Sciatic nerve (tissue), 2 donors: ENCODE data around the gene CROCC2. TPM values are rescaled to one million over a fixed set of nuclear protein-coding genes. Genes with fewer than 3 reads are reported as not detected.

Experiments used
- ATAC-seq: fragments of 200-7000 bp; cut with Tn5 transposase; one replicate; pipeline ENCODE4 v1.9.1; 2020; ENCODE audit warnings: mild to moderate bottlenecking, moderate library complexity
- DNase-seq: peaks from one replicate; pipeline ENCODE4 v3.0.0-alpha.2; 2020; ENCODE audit warnings: low spot score
- intact Hi-C: fragments of 100-400 bp; cut with DNase I; formaldehyde crosslinking; loops from one replicate; pipeline ENCODE4 v1.14.2; 2022
- total RNA-seq: library from RNA; stranded (reverse); fragmentation: NEBNext Ultra II Directional; extraction: Animal tissue kit (Norgen Biotek cat#: 25700); gene quantifications from one replicate; pipeline ENCODE4 v1.2.1, GENCODE V29; 2021
- donor health status: DM: no; HTN: no; CAD: no.
- donor health status: DM: no; HTN: no; CAD: no.

CROCC2 gene
- total RNA-seq, 1 donor from 2014 or later = 0.18 TPM

DNA sequence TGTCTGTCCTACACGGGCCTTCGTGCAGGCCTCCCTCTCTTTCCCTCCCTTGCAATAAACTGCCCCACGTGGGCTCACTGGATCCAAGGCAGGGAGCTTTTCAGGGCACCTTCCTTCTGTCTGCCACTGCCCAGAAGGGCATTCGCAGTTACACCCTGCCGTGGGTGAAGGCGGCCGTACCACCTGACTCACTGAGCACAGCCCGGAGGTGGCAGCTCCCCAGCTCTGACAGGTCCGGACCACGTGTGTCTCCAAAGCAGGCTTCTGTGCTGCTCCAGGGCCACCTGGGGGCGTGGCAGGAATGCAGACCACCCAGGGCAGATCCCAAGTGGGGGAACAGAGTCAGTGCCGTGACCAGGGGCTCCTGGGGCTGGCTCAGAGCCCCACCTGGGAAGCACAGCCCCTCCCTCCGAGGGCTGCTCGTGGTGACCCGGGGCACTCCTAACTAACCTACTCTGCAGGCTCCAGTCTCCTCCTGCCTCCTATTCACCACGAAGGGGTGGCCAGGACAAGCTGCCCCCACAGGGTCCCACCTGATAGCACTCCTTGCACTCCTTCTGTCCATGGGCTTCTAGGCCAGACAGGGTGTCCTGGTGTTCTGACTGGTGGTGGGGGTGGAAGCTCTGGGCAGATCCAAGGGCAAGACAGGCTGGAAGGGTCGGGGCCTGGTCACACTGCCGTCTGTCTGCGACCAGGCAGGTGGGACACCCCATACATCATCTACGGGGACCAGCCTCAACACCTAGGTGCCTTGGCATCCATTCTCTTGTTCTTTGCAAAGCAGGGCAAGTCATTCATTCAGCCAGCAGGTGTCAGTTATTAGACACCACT lies 102.0 kb downstream of the CROCC2 start:
- peak; percentile 7 for ATAC-seq
- intact Hi-C loops = no loop called here
- peak; percentile 53 for DNase-seq

GRCh38 chr2:241008711-241009121 lies 102.6 kb downstream of the CROCC2 start:
- intact Hi-C loops = no loop called here
- no peak for DNase-seq
- no peak for ATAC-seq

- no peak for DNase-seq
- peak; percentile 10 for ATAC-seq
- intact Hi-C loops = no loop called here
Measured at GRCh38 chr2:241009191-241009590, 103.1 kb downstream of the CROCC2 start.

GRCh38 chr2:241009601-241010530 lies 103.7 kb downstream of the CROCC2 start:
- DNase-seq (peak; percentile 63), ATAC-seq (peak; percentile 70)
- intact Hi-C loops = no loop called here

DNA sequence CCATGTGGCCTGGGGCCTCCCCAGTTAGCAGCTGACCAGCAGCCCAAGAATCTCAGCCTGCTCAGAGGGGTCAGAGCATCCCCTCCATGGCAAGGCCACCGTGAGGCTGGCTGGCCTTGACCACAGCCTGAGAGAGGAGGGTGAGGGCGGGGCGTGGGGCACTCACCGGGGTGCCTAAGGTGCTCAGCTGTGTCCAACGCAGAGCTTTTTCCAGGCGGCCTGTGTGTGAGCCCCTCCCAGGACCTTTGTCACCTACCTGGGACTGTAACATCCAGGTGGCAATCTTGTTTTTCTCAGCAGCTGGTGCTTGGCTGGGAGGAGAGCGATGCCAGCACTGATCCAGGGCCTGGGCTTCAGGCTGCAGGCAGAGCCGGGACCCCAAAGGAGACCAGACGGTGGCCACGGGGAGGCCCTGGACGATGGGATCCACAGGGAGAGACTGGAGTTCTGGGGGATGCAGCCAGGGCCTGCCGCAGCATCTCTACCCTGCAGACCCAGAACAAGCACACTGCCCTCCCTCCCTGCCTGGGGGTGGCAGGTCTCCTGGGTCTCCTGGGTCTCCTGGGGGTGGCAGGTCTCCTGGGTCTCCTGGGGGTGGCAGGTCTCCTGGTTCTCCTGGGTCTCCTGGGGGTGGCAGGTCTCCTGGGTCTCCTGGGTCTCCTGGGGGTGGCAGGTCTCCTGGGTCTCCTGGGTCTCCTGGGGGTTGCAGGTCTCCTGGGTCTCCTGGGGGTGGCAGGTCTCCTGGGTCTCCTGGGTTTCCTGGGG lies 104.6 kb downstream of the CROCC2 start:
- peak; percentile 54 for DNase-seq
- intact Hi-C loops = no loop called here
- peak; percentile 5 for ATAC-seq

GRCh38 chr2:241011296-241011600 lies 105.1 kb downstream of the CROCC2 start:
- peak; percentile 48 for DNase-seq
- ATAC-seq = no peak
- intact Hi-C loops = no loop called here

DNA sequence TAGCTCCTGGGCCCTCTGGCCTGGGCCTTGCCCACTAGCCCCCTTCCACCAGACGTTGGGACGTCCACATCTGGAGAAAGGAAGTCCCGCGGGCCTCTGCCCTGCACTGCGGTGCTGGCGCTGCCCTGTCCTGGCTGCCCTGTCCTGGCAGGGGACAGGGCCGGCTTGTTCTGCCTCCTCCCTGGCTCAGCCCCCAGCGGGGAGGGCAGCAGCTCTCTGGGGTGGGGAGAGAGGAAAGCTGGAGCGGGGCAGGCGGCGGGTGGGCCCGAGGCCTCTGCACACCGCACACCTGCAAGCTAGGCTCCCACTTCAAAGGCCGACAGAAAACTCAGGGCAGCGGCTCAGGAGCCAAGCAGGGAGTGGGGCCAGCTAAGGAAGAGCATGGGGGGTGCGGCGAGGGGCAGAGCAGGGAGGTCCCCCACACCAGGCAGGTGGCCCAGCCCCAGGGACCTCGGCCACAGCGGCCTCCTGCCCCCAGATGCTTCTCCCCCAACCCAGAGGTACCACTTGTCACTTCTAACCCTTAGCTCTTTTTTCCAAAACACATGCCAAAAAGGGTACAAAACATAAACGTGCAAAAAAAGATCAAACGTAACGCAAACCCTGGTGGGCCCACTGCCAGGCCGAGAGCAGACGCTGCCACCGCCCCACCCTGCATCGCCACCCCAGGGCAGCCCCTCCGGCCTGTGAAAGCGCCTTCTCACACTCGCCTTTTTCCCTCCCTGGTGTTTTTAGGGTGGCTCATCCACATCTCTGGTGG lies 105.8 kb downstream of the CROCC2 start:
- DNase-seq (peak; percentile 48), ATAC-seq (no peak)
- intact Hi-C loops = no loop called here

DNA sequence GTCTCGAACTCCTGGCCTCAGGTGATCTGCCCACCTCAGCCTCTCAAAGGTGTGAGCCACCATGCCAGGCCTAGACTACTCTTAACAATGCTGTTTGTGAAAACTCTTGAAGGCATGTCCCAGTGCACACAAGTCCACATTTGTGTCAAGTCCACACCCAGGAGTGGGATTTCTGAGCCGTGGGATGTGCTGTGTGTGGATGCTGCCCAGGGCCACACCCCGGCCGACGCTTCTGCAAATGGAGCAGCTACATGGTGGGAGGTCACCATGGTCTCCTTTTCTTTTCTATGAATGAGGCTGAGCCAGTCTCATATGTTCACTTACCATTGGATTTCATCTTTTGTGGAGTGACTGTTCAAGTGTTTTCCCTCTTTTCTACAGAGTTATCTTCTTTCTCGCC lies 108.1 kb downstream of the CROCC2 start:
- no peak for ATAC-seq
- intact Hi-C loops = no loop called here
- peak; percentile 27 for DNase-seq

- intact Hi-C loops = no loop called here
Measured at GRCh38 chr2:241014764-241015163, 108.6 kb downstream of the CROCC2 start.

DNA sequence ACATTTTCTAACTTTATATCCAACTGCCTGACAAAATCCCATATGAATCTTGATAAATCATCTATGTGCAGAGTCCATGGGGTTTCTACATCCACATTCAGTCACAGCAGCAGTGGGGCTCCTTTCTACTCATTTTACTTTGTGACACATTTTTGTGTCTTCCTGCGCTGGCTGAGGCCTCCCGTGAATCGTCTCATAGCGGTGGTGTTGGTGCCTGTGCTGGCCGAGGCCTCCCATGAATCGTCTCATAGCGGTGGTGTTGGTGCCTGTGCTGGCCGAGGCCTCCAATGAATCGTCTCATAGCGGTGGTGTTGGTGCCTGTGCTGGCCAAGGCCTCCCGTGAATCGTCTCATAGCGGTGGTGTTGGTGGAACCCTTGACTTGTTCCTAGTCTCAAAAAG lies 109.3 kb downstream of the CROCC2 start:
- DNase-seq (peak; percentile 15), ATAC-seq (no peak)
- intact Hi-C loops = no loop called here

More at GRCh38 chr2:241014764-241015163, 108.6 kb downstream of the CROCC2 start:
- DNase-seq (peak; percentile 42), ATAC-seq (no peak)

DNA sequence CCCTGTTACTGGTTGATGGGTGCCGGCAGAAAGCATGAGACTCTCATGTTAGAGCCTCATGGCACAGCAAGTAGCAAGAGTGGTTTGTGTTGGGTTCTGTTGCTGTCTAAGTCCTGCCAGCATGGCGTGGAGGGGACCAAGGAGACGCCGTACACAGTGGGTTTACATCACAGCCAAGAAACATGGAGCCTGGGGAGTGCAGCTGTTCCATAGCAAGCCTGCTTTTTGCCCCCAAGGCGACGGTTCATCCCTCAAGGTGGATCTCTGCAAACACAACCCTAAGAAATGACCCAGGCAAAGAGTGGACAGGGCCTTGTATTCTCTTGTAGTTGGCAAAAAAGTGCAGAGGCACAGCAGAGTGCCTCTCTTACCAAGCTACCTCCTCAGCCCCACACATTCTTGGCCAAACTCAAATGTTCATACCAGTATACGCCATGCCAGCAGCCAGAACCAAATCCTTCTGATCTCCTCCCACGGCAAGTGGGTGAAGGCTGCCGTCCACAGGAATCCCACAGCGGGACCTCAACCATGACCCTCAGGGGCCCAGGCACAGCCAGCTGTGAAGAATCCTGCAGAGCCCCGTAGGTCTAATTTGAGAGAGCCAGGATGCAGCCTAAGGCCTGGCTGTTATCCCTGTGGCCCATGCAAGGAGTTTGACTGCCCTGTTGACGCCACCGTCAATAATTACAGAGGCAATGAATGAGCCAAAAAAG lies 111.2 kb downstream of the CROCC2 start:
- DNase-seq (peak; percentile 42), ATAC-seq (no peak)
- intact Hi-C loops = no loop called here

DNA sequence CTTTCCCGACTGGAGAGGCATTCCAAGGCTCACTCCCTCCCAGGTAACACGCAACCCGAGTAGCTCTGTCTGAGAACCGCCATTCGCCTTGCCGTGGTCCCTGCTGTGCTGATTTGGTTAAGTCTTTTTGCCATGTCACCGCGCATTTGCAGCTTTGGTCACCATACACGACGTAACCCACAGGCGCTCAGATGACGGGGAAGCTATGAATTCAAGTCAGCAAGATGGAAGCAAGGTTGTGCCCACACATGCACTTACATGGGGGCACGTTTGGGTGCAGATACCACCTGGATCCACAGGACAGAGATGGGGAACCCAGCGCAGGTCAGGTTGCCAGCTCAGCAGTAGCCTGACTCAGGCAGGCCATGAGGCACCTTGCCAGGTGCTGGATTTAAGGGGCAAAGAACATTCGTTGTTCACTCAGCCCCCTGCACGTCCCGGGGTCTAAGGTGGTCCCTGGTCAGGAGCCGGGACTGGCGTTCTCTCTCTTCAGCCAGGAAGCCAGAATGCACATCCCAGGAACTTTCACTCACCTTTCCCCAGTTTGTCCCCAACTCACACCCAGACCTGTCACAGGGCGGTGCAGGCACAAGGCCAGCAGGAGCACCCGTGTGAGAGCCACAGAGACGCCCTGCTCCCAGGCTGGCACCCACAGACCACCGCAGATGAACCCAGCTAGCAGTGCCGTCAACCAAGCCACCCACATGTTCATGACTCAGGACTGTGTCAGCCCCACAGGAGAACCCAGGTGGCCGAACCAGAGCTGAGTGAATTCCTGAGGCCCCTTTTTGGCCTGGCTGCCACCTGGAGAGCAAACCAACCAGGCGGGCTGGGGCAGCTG lies 112.1 kb downstream of the CROCC2 start:
- ATAC-seq = no peak
- peak; percentile 54 for DNase-seq
- intact Hi-C loops = no loop called here

DNA sequence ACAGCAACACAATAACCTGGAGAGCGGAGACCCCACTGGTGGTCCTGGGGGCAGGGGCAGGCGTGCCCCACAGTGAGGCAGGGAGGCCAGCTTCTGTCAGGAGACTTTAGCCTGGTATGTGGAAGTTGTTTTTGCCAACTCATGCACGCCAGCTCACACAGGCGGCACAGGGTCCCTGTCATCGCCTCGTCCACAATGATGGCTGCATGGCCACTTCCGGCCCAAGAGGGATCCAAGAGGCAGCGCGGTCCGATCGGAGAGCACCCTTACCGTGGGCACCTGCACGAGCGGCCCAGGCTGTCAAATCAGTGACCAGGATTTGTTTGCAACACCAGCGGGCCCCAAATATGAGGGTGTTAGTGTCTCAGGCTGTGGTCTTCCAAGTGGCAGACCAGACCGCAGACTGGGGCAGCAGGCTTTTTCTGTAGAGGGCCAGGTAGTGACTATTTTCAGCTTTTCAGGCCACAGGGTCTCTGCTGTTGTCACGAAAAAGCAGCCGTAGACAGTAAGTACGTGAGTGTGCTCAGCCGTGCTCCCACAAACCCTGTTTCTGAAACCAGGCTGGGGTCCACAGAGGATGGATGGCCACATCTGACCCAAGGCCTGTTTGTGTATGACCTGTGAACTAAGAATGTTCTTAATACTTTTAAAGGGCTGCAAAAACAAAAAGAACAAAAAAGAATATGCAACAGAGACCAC lies 113.5 kb downstream of the CROCC2 start:
- ATAC-seq = no peak
- intact Hi-C loops = no loop called here
- DNase-seq = peak; percentile 51

- intact Hi-C loops = no loop called here
- DNase-seq (peak; percentile 47), ATAC-seq (no peak)
Measured at GRCh38 chr2:241020201-241020600, 114.1 kb downstream of the CROCC2 start.

DNA sequence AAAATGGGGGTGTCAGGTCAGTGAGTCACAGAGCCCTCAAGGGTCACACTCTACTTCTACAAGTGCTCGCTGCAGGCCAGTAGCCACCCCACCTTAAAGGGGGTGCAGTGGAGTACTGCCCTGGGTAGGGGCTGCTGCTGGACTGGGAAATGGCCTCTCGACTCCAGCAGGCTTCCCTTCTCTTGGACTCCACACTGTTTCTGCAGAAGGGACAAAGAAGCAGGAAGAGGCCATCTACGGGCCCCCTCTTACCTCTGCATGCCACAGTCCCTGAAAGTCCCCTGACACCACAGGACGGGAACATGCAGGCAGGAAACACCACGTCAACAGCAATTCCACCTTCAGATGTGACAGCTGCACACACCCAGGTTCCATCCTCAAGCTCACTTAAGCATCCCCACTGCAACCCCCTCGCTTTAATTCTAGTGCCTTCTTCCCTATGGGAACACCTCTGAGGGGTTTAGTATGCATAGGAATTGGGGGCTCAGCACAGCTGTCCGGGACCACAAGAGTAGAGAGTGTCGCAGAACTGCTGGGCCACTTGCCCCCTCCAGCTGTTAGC lies 114.6 kb downstream of the CROCC2 start:
- no peak for ATAC-seq
- peak; percentile 18 for DNase-seq
- intact Hi-C loops = no loop called here

DNA sequence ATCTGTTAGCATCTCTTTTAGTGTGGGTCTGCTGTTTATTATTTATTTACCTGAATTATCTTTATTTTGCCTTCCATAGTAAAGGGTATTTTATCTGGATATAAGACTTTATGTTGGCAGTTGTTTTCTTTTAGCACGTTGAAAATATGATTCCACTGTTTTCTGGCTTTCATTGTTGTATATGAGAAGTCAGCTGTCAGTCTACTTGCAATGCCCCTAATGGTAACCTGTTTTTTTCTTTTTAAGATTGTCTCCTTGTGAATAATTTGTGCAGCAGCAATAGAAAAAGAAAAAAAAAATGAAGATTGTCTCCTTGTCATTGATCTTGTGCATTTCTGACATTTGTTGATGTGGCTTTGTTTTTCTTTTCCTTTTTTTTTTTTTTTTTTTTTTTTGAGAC lies 119.5 kb downstream of the CROCC2 start:
- intact Hi-C loops = no loop called here
- ATAC-seq (no peak), DNase-seq (no peak)
